Endodermal cell (in vitro differentiated cells): ENCODE results near the gene RGS17. TPM values are rescaled to one million over a fixed set of nuclear protein-coding genes. Genes with fewer than 3 reads are reported as not detected.
"Not testable (repeated sequence)": the region's sequence is repeated elsewhere in the genome, so short reads cannot be mapped to it uniquely, and the experiment has no call there.

ENCODE experiments used
- DNase-seq: peaks from one replicate; pipeline ENCODE4 v3.0.0-alpha.2; 2017
- H3K27ac ChIP-seq: 2 replicates; pipeline ENCODE4 v1.5.1; 2013; ENCODE audit warnings: mild to moderate bottlenecking, low read depth, low read length, moderate library complexity
- H3K27me3 ChIP-seq: 2 replicates; pipeline ENCODE4 v1.6.1; 2013; ENCODE audit warnings: mild to moderate bottlenecking, low read length, moderate library complexity; ENCODE audit not compliant: insufficient read depth, control insufficient read depth, poor library complexity, severe bottlenecking
- H3K36me3 ChIP-seq: 2 replicates; pipeline ENCODE4 v1.7.0; 2013; ENCODE audit warnings: mild to moderate bottlenecking, low read length, moderate library complexity; ENCODE audit not compliant: control insufficient read depth, insufficient read depth
- H3K4me1 ChIP-seq: one replicate; pipeline ENCODE4 v1.7.0; 2013; ENCODE audit warnings: low read length; ENCODE audit not compliant: control insufficient read depth, insufficient read depth
- H3K4me3 ChIP-seq: 2 replicates; pipeline ENCODE4 v1.5.1; 2013; ENCODE audit warnings: mild to moderate bottlenecking, low read length, moderate library complexity
- H3K9ac ChIP-seq: 2 replicates; pipeline ENCODE4 v1.6.1; 2013; ENCODE audit warnings: mild to moderate bottlenecking, low read length, moderate library complexity; ENCODE audit not compliant: poor library complexity, severe bottlenecking; ENCODE audit errors: extremely low read depth
- H3K9me3 ChIP-seq: 2 replicates; pipeline ENCODE4 v1.6.1; 2013; ENCODE audit warnings: mild to moderate bottlenecking, low read length, moderate library complexity; ENCODE audit not compliant: control insufficient read depth
- H3K27ac Mint-ChIP-seq: 2 replicates; pipeline ENCODE4 v1.8.0; 2020; ENCODE audit warnings: mixed read lengths
- H3K27me3 Mint-ChIP-seq: 2 replicates; pipeline ENCODE4 v1.8.0; 2021; ENCODE audit warnings: mild to moderate bottlenecking, mixed read lengths; ENCODE audit not compliant: insufficient read depth
- H3K36me3 Mint-ChIP-seq: 2 replicates; pipeline ENCODE4 v1.8.0; 2020; ENCODE audit warnings: low read depth, mixed read lengths
- H3K4me1 Mint-ChIP-seq: 2 replicates; pipeline ENCODE4 v1.8.0; 2020; ENCODE audit warnings: mixed read lengths
- H3K4me3 Mint-ChIP-seq: 2 replicates; pipeline ENCODE4 v1.8.0; 2020; ENCODE audit warnings: mild to moderate bottlenecking, moderate library complexity, mixed read lengths
- H3K9me3 Mint-ChIP-seq: 2 replicates; pipeline ENCODE4 v1.8.0; 2020; ENCODE audit warnings: mild to moderate bottlenecking, mixed read lengths
- CTCF ChIP-seq: fragments of 200-600 bp; sonication (generic); conservative IDR thresholded peaks from 2 replicates; pipeline ENCODE4 v1.5.0; 2021; ENCODE audit warnings: antibody characterized with exemption, mild to moderate bottlenecking
- WGBS, 2 experiments: methylation state at CpG; one replicate each; pipeline versions ENCODE4 v1.1.5 to v1.1.7; 2013; ENCODE audit warnings: missing lambda C conversion rate in 2 of 2, mixed read lengths in 1 of 2; ENCODE audit not compliant: insufficient coverage in 1 of 2, insufficient read length in 1 of 2; 5-methylcytosine and 5-hydroxymethylcytosine counted together
- total RNA-seq, 2 donors: library from RNA; stranded (reverse); fragmentation: NEBNext Ultra II Directional in 1 of 2; extraction: Animal tissue kit (Norgen Biotek cat#: 25700) in 1 of 2; gene quantifications; 2 replicates in 1 of 2; 3 replicates in 1 of 2; pipeline ENCODE4 v1.2.1, GENCODE V29; 2021

RGS17 gene
- total RNA-seq, 2 donors from 2014 or later = 1.7 to 3.2 TPM

- H3K27ac Mint-ChIP-seq = peak overlapping the region; percentile 78
- WGBS, 2 experiments = 91 to 100% methylated on average over 1 of the region's 3 CpGs
- Histone ChIP-seq H3K4me1 (peaks cover 17% of the 10 kb centered on the region), H3K27me3 (peaks cover 18% of the 10 kb centered on the region), H3K36me3 (no peaks in the 10 kb centered on the region), H3K9ac (no peak overlapping the region), H3K4me3 (no peak overlapping the region), H3K27ac (no peak overlapping the region), H3K9me3 (no peaks in the 10 kb centered on the region)
- H3K36me3 Mint-ChIP-seq = no peaks in the 10 kb centered on the region
- H3K4me1 Mint-ChIP-seq = peaks cover 25% of the 10 kb centered on the region
- no peak for TF ChIP-seq CTCF
- H3K4me3 Mint-ChIP-seq = peak overlapping the region; percentile 4
- no peak for DNase-seq
- H3K9me3 Mint-ChIP-seq = no peaks in the 10 kb centered on the region
- peaks cover 17% of the 10 kb centered on the region for H3K27me3 Mint-ChIP-seq
Observed at GRCh38 chr6:153123801-153124200, 7.3 kb downstream of the RGS17 start.

GRCh38 chr6:153121311-153121710 lies 9.8 kb downstream of the RGS17 start:
- Histone ChIP-seq H3K9ac (no peak overlapping the region), H3K36me3 (no peaks in the 10 kb centered on the region), H3K9me3 (no peaks in the 10 kb centered on the region), H3K4me3 (no peak overlapping the region), H3K27me3 (no peaks in the 10 kb centered on the region), H3K27ac (no peak overlapping the region), H3K4me1 (peaks cover 17% of the 10 kb centered on the region)
- DNase-seq = no peak
- Mint-ChIP-seq H3K27me3 (no peaks in the 10 kb centered on the region), H3K36me3 (no peaks in the 10 kb centered on the region), H3K9me3 (no peaks in the 10 kb centered on the region), H3K4me3 (no peak overlapping the region), H3K4me1 (peaks cover 25% of the 10 kb centered on the region), H3K27ac (no peak overlapping the region)
- no peak for TF ChIP-seq CTCF

GRCh38 chr6:153117986-153118879 lies 12.8 kb downstream of the RGS17 start:
- H3K4me3 Mint-ChIP-seq = no peak overlapping the region
- no peaks in the 10 kb centered on the region for H3K27me3 Mint-ChIP-seq
- H3K4me1 Mint-ChIP-seq = peaks cover 4% of the 10 kb centered on the region
- no peaks in the 10 kb centered on the region for H3K36me3 ChIP-seq
- H3K36me3 Mint-ChIP-seq = no peaks in the 10 kb centered on the region
- no peak overlapping the region for H3K4me3 ChIP-seq
- TF ChIP-seq CTCF = no peak
- no peak overlapping the region for H3K27ac ChIP-seq
- peaks cover 2% of the 10 kb centered on the region for H3K9me3 ChIP-seq
- no peak overlapping the region for H3K9ac ChIP-seq
- no peak for DNase-seq
- no peak overlapping the region for H3K27ac Mint-ChIP-seq
- peaks cover 14% of the 10 kb centered on the region for H3K9me3 Mint-ChIP-seq
- peaks cover under 1% of the 10 kb centered on the region for H3K4me1 ChIP-seq
- 86 to 92% methylated on average over 2 to 3 of the region's 3 CpGs for WGBS, 2 experiments
- H3K27me3 ChIP-seq = no peaks in the 10 kb centered on the region

GRCh38 chr6:153111082-153111481 lies 20.0 kb downstream of the RGS17 start:
- not testable (repeated sequence) for H3K36me3 Mint-ChIP-seq, H3K27ac ChIP-seq, H3K27me3 ChIP-seq, H3K4me3 ChIP-seq, H3K27me3 Mint-ChIP-seq, H3K36me3 ChIP-seq, H3K27ac Mint-ChIP-seq, H3K9ac ChIP-seq, H3K4me1 Mint-ChIP-seq, H3K9me3 ChIP-seq, H3K4me3 Mint-ChIP-seq, H3K4me1 ChIP-seq
- peak; percentile 80 for DNase-seq
- 65 to 81% methylated on average over 7 to 9 of the region's 9 CpGs for WGBS, 2 experiments
- peaks cover 31% of the 10 kb centered on the region for H3K9me3 Mint-ChIP-seq

GRCh38 chr6:153110612-153111011 lies 20.5 kb downstream of the RGS17 start:
- H3K9ac ChIP-seq, H3K4me1 ChIP-seq, H3K4me1 Mint-ChIP-seq, DNase-seq, H3K27ac ChIP-seq, H3K27me3 Mint-ChIP-seq, H3K27me3 ChIP-seq, H3K36me3 Mint-ChIP-seq, H3K27ac Mint-ChIP-seq, H3K36me3 ChIP-seq, H3K4me3 ChIP-seq, H3K4me3 Mint-ChIP-seq, H3K9me3 ChIP-seq: not testable (repeated sequence)
- H3K9me3 Mint-ChIP-seq = peaks cover 31% of the 10 kb centered on the region
- 93 to 95% methylated on average over 7 to 11 of the region's 11 CpGs for WGBS, 2 experiments
